SK-N-SH treated with all-trans-retinoic acid at 6 μM for 48 hours (cell line): ENCODE results near the gene KDM2B.

Source experiments
- ZFP3 ChIP-seq: fragments of 250-450 bp; sonication (Bioruptor Pico); IDR thresholded peaks from 2 replicates; pipeline ENCODE4 v1.5.0; 2020; ENCODE audit warnings: mild to moderate bottlenecking, moderate library complexity
- TF ChIP-seq, protein P1 (sequence below): fragments of 250-450 bp; sonication (Bioruptor Pico); IDR thresholded peaks from 2 replicates; pipeline ENCODE4 v1.5.1; 2021; ENCODE audit warnings: mild to moderate bottlenecking, moderate library complexity

DNA sequence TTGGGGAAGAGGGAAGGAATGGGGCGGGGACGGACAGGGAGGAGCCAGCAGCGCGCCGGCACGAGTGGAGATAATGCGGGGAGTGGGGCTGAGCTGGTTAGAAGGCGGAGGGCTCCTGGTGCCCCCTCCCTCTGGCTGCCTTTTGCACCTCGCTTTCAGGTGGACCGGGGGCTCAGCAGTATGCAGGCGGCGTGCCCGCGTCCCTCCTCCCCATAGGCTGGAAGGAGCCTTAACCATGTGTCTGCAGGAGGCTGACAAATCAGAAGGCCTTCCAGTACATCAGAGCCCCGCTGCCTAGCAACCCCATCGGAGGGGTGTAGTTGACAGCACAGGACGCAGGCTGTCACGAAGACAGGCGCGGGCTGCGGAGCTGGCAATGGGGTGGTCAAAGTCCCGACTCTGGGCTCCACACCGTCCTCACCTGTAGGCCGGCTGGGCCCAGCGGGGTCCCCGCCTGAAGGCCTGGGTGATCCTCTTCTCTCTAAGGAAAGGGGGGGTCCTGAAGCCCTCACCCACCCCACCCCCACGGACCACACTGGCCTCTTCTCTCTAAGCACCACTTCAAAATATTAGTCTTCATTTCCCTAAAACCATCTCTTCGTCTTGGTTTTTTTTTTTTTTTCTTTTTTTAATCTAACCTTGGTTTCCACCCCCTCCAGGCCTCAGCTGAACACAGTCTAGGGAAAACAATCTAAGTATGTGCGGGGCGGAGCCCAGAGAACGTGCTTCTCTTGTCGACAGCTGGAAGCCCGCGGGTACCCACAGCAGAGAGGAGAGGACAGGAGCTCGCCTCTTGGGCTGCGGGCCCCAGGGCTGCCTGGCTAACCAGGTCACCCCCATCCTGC lies 44.5 kb downstream of the KDM2B start:
- TF ChIP-seq, protein P1, sequence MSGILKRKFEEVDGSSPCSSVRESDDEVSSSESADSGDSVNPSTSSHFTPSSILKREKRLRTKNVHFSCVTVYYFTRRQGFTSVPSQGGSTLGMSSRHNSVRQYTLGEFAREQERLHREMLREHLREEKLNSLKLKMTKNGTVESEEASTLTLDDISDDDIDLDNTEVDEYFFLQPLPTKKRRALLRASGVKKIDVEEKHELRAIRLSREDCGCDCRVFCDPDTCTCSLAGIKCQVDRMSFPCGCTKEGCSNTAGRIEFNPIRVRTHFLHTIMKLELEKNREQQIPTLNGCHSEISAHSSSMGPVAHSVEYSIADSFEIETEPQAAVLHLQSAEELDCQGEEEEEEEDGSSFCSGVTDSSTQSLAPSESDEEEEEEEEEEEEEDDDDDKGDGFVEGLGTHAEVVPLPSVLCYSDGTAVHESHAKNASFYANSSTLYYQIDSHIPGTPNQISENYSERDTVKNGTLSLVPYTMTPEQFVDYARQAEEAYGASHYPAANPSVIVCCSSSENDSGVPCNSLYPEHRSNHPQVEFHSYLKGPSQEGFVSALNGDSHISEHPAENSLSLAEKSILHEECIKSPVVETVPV (CRISPR knock-in tag): no peak
- no peak for TF ChIP-seq ZFP3
